Stimulated activated naive B cell treated with anti-CD40 and anti-IgM and Interleukin-4, amounts not matched to agents 10 μg/mL and 1 μg/mL and 100 μg/mL, for 72 hours (primary cell): ENCODE results near the gene DCAKD.

Source experiments
- ATAC-seq, 2 donors: fragments of 150-1000 bp; cut with Tn5 transposase; replicated peaks; 2 replicates each; pipeline ENCODE4 v1.10.0; 2021; ENCODE audit warnings: moderate library complexity in 1 of 2
- DNase-seq: peaks from one replicate; pipeline ENCODE4 v3.0.0; 2021
- H3K27ac Mint-ChIP-seq: one replicate; pipeline ENCODE4 v1.8.0; 2022; ENCODE audit warnings: mild to moderate bottlenecking, mixed read lengths
- H3K27me3 Mint-ChIP-seq, 2 donors: one replicate each; pipeline ENCODE4 v1.8.0; 2022; ENCODE audit warnings: mixed read lengths in 2 of 2
- H3K36me3 Mint-ChIP-seq, 2 donors: one replicate each; pipeline ENCODE4 v1.8.0; 2022; ENCODE audit warnings: mixed read lengths in 2 of 2, mild to moderate bottlenecking in 1 of 2
- H3K4me1 Mint-ChIP-seq, 2 donors: one replicate each; pipeline ENCODE4 v1.8.0; 2022; ENCODE audit warnings: mixed read lengths in 2 of 2, mild to moderate bottlenecking in 1 of 2
- H3K4me3 Mint-ChIP-seq, 2 donors: one replicate each; pipeline ENCODE4 v1.8.0; 2022; ENCODE audit warnings: mild to moderate bottlenecking in 2 of 2, mixed read lengths in 2 of 2, moderate library complexity in 1 of 2
- H3K9me3 Mint-ChIP-seq, 2 donors: one replicate each; pipeline ENCODE4 v1.8.0; 2022; ENCODE audit warnings: mixed read lengths in 2 of 2, mild to moderate bottlenecking in 1 of 2

Gene DCAKD

DNA sequence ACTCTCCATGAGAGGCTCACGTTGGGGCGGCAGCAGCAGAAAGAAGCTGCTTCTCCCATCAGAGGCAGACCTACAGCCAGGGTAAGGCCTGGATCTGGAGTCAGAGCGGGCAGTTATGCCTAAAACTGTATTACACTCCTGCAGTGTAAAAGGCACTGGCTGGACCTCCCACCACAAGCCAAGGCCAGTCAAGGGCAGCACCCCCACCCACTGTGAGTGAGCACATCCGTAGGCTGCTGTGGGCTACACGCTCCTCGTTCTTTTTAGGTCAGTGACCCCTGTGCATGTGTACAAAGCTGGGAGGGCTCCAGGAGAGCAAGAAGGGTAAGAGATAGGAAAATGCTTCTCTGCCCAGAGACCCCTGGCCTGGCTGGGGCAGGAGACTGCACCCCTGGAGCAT, 20.7 kb downstream of the DCAKD start:
- H3K27me3 Mint-ChIP-seq: no peaks in the 10 kb centered on the region
- ATAC-seq: no peak

DNA sequence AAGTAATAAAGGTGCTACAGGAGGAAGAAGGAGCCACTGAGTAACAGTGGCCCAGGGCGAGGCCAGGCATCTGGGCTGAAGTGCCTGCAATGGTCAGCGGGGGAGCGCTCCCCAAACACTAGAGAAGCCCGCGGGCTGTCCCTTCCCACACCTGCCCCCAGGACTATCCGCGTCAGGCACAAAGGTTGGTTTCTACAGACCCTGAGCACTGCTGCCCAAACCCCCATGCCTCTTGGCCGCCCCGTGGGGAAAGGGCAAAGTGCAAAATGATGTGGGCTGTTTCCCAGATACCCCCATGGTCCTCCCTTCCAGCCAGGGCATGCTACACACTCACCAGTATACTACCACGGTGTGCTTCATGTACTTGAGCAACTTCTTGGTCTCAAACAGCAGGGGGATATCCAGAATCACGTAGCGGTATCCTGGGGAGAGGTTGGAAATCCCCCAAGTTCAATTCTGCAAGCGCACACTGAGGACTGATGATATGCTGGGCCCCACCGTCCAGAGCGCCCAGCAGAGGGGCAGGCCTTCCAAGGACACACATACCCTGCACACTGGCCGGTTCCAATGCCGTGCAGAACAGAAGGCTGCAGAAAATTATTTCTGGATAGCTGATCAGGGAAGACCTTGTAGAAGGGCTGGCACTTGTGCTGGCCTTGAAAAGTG, 21.5 kb downstream of the DCAKD start:
- H3K27ac Mint-ChIP-seq: no peak overlapping the region
- peak in 1 of 2 donors; percentile 82 for ATAC-seq

More for the DNA sequence above, 20.7 kb downstream of the DCAKD start:
- DNase-seq: no peak
- Mint-ChIP-seq H3K9me3 (no peaks in the 10 kb centered on the region), H3K36me3 (peaks cover 47 to 58% of the 10 kb centered on the region in 2 donors), H3K4me1 (peaks cover 11% of the 10 kb centered on the region in 2 donors), H3K4me3 (no peak overlapping the region), H3K27ac (no peak overlapping the region)

DNA sequence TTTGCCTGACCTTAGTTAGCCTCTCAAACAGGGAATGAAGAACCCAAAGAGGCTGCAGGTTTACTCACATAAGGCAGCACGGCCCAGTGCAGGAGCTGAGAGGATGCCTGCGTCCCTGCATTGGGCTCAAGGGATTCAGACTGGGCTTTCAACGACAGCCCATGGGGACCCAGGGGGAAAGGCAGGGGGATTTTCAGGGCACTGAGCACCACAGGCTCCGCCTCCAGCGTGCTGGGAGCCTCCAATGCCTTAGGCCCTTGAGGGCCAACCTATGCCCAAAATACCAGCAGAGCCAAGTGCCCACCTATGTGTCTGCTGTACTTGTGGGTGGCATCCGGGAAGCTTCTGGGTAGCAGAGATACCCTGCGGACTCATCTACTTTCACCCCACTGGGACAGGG, 22.3 kb downstream of the DCAKD start:
- DNase-seq: no peak
- no peaks in the 10 kb centered on the region for H3K27me3 Mint-ChIP-seq
- H3K9me3 Mint-ChIP-seq: no peaks in the 10 kb centered on the region
- H3K4me3 Mint-ChIP-seq: no peak overlapping the region
- peak in 1 of 2 donors; percentile 56 for ATAC-seq
- H3K27ac Mint-ChIP-seq: no peak overlapping the region
- H3K4me1 Mint-ChIP-seq: peaks cover 8 to 9% of the 10 kb centered on the region in 2 donors
- peaks cover 38 to 48% of the 10 kb centered on the region in 2 donors for H3K36me3 Mint-ChIP-seq

More for the DNA sequence above, 21.5 kb downstream of the DCAKD start:
- H3K9me3 Mint-ChIP-seq: no peaks in the 10 kb centered on the region
- peak overlapping the region in 1 of 2 donors; percentile 13 for H3K4me3 Mint-ChIP-seq
- H3K27me3 Mint-ChIP-seq: no peaks in the 10 kb centered on the region
- H3K36me3 Mint-ChIP-seq: peaks cover 43 to 54% of the 10 kb centered on the region in 2 donors
- peaks cover 8 to 11% of the 10 kb centered on the region in 2 donors for H3K4me1 Mint-ChIP-seq
- DNase-seq: no peak

DNA sequence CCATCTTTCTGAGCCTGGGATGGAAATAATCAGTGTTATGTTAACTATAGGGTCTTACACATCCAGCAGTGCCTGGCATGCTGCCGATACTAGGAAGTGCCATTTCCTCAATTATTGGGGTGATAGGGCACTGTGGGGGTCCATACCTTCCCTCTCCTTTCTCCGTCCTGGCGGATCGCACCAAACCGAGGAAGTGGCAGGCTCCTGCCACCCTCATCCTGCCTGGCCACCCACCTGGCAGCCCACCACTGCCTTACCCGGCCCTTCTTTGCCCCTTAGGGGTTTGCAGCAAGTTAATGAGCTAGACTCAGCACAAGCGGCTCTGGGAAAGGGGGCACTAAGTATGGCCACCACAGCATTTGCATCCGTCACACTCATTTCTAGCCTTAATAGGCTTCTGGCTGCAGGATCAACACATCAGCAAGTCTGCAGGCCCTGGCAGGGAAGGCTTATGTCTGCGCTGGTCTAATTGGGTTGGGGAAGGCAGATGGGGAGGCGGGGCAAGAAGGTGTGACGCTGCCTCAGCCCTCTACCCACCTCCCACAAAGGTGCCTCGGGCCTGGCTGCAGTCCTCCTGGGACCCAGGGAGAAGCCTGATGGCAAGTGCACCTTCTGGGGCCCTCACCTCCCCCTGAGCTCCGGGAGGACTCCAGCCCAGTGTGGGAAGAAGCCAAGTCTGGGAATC, 28.6 kb downstream of the DCAKD start:
- H3K4me3 Mint-ChIP-seq: peak overlapping the region in 1 of 2 donors; percentile 11

DNA sequence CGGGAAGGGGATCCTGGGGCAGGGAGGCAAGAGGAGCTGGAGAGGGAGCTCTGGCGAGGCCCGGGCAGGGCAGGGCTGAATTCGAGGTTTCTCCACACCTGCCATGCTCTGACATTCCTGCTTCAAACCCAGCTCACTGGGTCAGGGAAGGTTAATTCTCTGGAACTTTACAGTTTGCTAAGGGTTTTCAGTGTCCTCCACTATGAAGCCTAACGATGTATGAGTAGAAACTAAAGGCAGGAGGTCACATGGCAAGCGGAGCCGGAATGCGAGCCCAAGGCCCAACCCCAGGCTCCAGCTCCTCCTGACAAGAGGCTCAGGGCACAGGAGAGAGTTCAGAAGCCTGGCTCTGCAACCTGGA, 29.2 kb downstream of the DCAKD start:
- H3K27me3 Mint-ChIP-seq: peaks cover 34 to 39% of the 10 kb centered on the region in 2 donors
- H3K27ac Mint-ChIP-seq: no peak overlapping the region
- H3K9me3 Mint-ChIP-seq: no peaks in the 10 kb centered on the region
- peaks cover 24 to 43% of the 10 kb centered on the region in 2 donors for H3K4me1 Mint-ChIP-seq
- H3K4me3 Mint-ChIP-seq: no peak overlapping the region
- peak in 1 of 2 donors; percentile 12 for ATAC-seq
- DNase-seq: no peak
- H3K36me3 Mint-ChIP-seq: peaks cover 10 to 22% of the 10 kb centered on the region in 2 donors

More for the DNA sequence above, 28.6 kb downstream of the DCAKD start:
- no peak for DNase-seq
- no peak for ATAC-seq
- Mint-ChIP-seq H3K4me1 (peaks cover 24 to 43% of the 10 kb centered on the region in 2 donors), H3K9me3 (no peaks in the 10 kb centered on the region), H3K27ac (peak overlapping the region; percentile 20), H3K36me3 (peaks cover 10 to 22% of the 10 kb centered on the region in 2 donors), H3K27me3 (peaks cover 31 to 38% of the 10 kb centered on the region in 2 donors)

DNA sequence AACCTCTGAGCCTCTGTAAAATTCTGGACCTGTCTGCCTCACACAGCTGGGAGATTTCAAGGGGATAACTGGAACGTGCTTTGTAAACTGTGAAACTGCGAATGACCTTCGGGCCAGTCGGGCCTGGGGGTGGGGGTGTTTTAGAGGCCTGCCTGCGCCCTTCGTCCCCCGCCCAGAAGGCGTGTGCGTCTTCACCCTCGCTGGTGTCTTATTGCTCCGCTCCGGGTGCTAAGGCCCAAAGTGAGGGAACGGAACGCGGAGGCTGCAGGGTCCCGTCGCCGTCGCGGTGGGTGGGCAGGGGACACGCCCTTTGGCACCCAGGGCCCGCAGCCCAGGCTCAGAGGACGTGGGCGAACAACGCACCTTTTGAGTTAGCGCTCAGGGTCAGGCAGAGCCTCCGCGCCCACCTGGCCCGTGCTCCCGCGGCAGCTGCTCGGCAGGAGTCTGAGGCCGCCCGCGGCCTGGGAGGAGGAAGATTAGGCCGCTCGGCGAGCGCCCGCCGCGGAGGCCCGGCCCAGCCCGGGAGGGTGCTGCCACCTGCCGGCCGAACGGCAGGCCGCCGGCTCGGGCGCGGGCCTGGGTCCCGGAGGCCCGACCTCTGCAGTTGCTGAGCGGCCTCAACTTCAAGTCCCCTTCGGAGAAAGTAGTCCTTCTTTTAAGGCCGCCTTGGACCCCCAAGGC, 29.7 kb downstream of the DCAKD start:
- Mint-ChIP-seq H3K27ac (no peak overlapping the region), H3K27me3 (peaks cover 36 to 42% of the 10 kb centered on the region in 2 donors), H3K9me3 (no peaks in the 10 kb centered on the region), H3K4me3 (peak overlapping the region; percentile 55 to 65), H3K36me3 (peaks cover 10 to 22% of the 10 kb centered on the region in 2 donors), H3K4me1 (peaks cover 24 to 43% of the 10 kb centered on the region in 2 donors)
- peak; percentile 43 for DNase-seq
- peak; percentile 73 to 84 for ATAC-seq

DNA sequence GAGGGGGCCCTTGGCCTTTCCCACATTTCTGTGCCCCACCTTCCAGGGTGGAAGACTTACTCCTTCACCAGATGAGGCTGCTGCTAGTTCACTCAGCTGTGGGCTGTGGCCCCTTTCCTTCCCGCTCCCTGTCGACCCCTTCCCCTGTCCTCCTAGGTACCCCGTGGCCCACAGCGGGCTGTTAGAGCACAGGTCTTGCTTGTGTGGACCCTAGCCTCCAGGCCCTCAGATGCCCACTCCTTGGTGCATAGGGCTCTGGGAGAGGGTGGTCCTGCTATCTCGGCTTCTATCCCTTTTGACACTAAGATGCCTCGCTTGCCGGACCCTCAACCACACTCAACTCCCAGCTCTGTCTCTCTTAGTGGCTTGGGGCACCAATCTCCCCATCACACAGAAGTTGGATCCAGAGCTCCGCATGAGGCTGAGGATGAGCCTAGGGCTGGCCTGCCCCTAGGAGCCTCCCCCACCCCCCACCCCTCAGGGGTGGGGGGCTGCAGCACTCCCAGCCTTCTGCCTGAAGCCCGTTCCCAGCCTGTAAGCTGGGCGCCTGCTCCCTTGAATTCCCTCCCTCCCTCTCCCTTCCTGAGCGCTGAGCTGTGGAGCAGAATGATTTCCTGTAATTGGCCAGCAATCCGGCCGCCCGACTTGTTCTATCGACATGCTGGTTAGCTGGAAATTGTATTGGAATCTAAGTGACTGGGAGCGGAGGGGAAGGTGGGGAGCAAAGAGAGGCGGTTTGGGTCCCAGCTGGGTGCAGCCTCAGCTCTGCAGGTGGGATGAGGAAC, 30.9 kb downstream of the DCAKD start:
- ATAC-seq (no peak), DNase-seq (no peak)
- no peak overlapping the region for H3K4me3 Mint-ChIP-seq
- H3K9me3 Mint-ChIP-seq: no peaks in the 10 kb centered on the region
- peaks cover 42 to 51% of the 10 kb centered on the region in 2 donors for H3K27me3 Mint-ChIP-seq
- peaks cover 10 to 22% of the 10 kb centered on the region in 2 donors for H3K36me3 Mint-ChIP-seq
- H3K4me1 Mint-ChIP-seq: peaks cover 24 to 43% of the 10 kb centered on the region in 2 donors
- H3K27ac Mint-ChIP-seq: peak overlapping the region; percentile 15

DNA sequence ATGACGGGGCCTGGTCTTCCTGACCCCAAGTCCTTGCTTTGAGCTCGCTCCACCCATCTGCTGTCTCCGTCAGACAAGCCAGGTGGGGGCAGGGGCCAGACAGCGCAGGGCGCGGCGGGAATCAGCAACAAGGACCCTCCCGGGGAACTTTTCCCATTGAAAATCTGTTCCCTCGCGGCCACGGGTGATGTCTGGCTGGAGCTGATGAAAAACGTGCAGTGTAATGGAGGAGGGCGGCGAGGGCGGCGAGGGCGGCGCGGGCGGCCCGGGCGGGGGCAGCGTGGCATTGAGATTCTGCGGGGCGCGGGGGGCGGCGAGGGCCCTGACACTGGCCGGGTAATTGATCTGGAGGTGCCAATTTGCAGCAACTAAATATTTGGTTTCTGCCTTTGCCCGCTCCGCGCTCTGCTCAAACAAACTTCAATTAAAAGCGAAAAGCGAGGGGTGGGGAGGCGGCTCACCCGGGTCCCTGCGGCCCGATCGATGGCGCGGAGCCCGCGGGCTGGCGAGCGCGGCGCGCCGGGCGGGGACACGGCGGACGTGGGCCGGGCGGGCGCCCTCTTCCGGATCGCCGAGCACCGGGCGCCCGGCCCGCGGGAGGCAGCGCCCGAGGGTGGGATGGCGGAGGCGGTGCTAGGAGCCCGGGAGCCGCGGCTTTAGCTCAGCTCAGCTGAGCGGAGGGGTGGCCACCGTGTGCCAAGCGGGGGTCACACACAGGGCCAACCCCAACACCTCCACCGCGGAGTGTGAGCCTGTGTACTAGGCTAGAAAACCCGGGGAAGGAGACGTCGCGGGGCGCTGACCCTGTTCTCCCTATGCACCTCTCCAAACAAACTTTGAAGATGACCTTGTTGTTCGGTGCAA, 32.4 kb downstream of the DCAKD start:
- Mint-ChIP-seq H3K4me1 (peaks cover 24 to 43% of the 10 kb centered on the region in 2 donors), H3K36me3 (peaks cover 8 to 20% of the 10 kb centered on the region in 2 donors), H3K9me3 (no peaks in the 10 kb centered on the region), H3K27ac (peak overlapping the region; percentile 98), H3K27me3 (peaks cover 42 to 51% of the 10 kb centered on the region in 2 donors), H3K4me3 (peak overlapping the region; percentile 89 to 99)
- peak; percentile 37 to 65 for ATAC-seq
- peak; percentile 38 for DNase-seq

DNA sequence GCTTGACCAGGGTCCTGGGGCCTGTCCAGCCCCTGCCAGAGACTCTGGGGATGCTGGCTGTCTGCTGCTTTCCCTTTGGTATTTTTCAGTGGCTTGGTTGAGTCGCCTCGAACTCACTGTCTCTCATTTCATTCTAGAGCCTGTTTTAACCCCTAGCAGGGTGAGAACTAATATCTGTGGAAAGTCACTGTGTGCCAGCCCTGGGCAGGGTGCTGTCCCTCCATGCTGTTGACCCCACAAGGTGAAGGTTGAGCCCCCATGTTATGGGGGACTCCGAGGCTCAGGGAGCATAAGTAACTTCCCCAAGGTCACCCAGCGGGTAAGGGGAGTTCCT, 33.0 kb downstream of the DCAKD start:
- ATAC-seq (no peak), DNase-seq (no peak)
- peak overlapping the region; percentile 98 for H3K27ac Mint-ChIP-seq
- peaks cover 42 to 51% of the 10 kb centered on the region in 2 donors for H3K27me3 Mint-ChIP-seq
- H3K36me3 Mint-ChIP-seq: peaks cover 4 to 16% of the 10 kb centered on the region in 2 donors
- H3K9me3 Mint-ChIP-seq: no peaks in the 10 kb centered on the region
- peak overlapping the region; percentile 89 to 99 for H3K4me3 Mint-ChIP-seq
- peaks cover 24 to 43% of the 10 kb centered on the region in 2 donors for H3K4me1 Mint-ChIP-seq

DNA sequence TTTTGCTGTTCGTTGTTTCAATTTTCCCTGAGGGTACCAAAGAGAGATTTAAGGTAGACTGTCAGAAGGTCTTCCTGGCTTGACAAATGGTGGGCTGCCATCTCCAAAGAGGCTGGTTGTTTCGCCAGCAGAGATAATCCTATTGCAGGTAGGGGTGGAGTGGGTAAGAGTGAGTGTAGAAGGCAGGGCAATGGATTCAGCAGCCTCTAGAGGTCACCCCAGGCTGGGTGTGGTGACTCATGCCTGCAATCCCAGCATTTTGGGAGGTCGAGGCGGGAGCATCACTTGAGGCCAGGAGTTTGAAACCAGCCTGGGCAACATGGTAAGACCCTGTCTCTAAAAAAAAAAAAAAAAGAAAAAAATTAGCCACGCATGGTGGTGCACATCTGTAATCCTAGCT, 34.6 kb downstream of the DCAKD start:
- DNase-seq: no peak
- peaks cover 42 to 57% of the 10 kb centered on the region in 2 donors for H3K27me3 Mint-ChIP-seq
- peaks cover 24 to 35% of the 10 kb centered on the region in 2 donors for H3K4me1 Mint-ChIP-seq
- H3K9me3 Mint-ChIP-seq: no peaks in the 10 kb centered on the region
- H3K27ac Mint-ChIP-seq: no peak overlapping the region
- no peak overlapping the region for H3K4me3 Mint-ChIP-seq
- no peak for ATAC-seq
- H3K36me3 Mint-ChIP-seq: peaks cover 2 to 7% of the 10 kb centered on the region in 2 donors

DNA sequence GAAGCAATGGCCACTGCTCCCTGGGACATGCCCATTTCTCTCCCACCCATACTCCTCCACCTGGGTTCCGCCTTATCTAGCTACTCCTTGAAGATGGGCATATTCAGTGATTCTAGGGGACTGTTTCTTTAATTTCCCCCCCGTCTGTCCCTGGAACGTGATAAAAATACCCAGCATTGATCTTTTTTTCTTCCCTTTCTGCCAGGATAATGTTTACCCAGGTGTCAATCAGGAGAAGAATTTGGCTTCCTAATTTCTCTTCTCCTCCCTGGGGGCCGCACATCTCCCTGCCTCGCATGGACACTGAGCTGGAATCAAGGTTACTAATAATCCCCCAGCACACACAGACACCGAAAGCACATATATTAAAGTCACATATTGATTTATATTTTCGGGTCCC, 35.2 kb downstream of the DCAKD start:
- peaks cover 2 to 6% of the 10 kb centered on the region in 2 donors for H3K36me3 Mint-ChIP-seq
- no peak for DNase-seq
- no peak for ATAC-seq
- peaks cover 20 to 29% of the 10 kb centered on the region in 2 donors for H3K4me1 Mint-ChIP-seq
- no peaks in the 10 kb centered on the region for H3K9me3 Mint-ChIP-seq
- peaks cover 39 to 51% of the 10 kb centered on the region in 2 donors for H3K27me3 Mint-ChIP-seq
- no peak overlapping the region for H3K4me3 Mint-ChIP-seq
- H3K27ac Mint-ChIP-seq: no peak overlapping the region

DNA sequence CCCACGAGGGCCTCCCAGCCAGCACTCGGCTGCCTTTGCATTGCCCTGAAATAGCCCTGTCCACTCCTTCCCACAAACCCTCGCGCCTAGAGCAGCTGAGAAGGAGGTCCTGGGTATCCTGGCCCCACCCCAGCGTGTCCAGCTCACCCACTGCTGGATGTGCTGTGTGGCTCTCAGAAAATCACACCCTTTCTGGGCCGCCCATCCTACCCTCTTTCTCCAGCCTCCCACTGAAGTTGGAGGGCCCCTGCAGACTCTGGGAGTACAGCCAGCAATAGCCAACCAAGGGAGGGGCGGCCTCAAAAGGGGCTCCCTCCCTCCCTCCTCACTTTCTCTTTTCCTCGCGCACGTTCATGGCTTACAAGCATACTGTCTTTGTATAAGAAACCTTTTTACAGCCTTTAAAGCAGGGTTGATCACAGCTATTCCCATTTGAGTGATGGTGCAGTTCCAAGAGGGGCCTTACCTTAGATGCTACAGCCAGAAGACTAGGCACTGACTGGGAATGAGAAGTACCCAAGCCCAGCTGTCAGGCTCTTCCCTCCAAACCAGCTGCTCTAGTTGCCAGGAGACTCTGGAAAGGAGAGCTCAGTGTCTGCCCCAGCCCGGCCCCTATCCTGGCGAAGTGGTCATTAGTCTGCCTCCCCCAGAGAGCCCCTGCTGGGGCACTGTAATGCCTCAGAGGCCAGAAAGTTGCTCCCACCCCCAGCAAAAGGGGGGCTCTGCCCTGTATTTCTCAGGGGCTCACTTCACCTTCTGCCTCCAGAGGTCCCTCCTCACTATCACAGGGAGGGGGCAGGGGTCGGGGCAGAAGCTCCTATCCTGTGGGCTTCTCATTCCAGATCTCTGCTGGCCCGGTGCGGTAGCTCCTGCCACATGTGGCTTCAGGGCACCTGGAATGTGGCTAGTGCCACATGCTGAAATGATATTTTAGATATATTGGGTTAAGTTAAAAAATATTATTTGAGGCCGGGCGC, 38.1 kb downstream of the DCAKD start:
- peaks cover 16 to 48% of the 10 kb centered on the region in 2 donors for H3K27me3 Mint-ChIP-seq
- peaks cover 1 to 2% of the 10 kb centered on the region in 2 donors for H3K4me1 Mint-ChIP-seq
- no peaks in the 10 kb centered on the region for H3K36me3 Mint-ChIP-seq

More for the DNA sequence above, 38.1 kb downstream of the DCAKD start:
- DNase-seq (no peak), ATAC-seq (no peak)
- Mint-ChIP-seq H3K27ac (no peak overlapping the region), H3K9me3 (no peaks in the 10 kb centered on the region), H3K4me3 (no peak overlapping the region)
